ENCODE data around the gene TNFAIP2. TPM values are rescaled to one million over a fixed set of nuclear protein-coding genes. Genes with fewer than 3 reads are reported as not detected.

Gene TNFAIP2
- total and polyA plus RNA-seq, 2 of the 4 experiments (the other 2 are of a cell fraction), result 6.3 to 9.6 TPM

DNA sequence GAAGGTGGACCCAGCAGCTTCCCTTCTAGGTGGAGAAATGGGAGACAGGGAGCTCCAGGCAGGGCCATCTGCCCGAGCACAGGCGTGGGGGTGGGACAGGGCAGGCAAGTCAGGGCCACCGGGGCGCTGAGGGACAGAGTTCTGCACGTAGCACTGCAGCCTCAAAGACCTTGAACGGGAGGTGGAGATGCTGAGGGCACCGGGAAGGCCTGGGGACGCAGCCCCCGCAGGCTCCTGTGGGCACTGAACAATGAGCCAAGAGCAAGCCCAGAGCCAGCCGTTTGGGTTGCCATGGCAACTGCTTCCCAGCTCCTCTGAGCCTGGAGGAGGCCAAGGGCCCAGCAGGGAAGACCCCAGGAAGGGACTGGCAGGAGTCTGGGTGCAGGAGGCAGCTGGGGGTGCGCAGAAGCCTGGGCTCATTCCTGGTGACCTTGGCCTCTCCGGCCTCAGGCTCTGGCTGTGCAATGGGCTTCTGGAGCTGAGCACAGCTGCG, 35.9 kb upstream of the TNFAIP2 start:
- 68% methylated on average over 11 of the region's 13 CpGs; no CpG with 5 or more reads in 1 of the 2 experiments for WGBS, 2 experiments (ENCODE audit: extremely low coverage in 2 of 2, insufficient read length in 1 of 2)
- Histone ChIP-seq H3K9me3 (ENCODE audit: control insufficient read depth, insufficient read depth, low read length) (no peaks in the 10 kb centered on the region), H3K4ac (ENCODE audit: low read depth, low read length) (no peak overlapping the region), H2AFZ (replicated peaks; ENCODE audit: low read length, poor library complexity) (no peak overlapping the region), H3K79me1 (ENCODE audit: low read depth in 1 of 2, low read length in 2 of 2) (no peaks in the 10 kb centered on the region), H3K9ac (ENCODE audit: low read depth, low read length) (no peak overlapping the region), H3K18ac (ENCODE audit: low read depth, low read length) (no peak overlapping the region), H4K5ac (ENCODE audit: low read depth, low read length) (no peak overlapping the region), H3K27ac (ENCODE audit: insufficient read depth, low read length) (no peak overlapping the region), H4K20me1 (ENCODE audit: insufficient read depth, low read length) (no peaks in the 10 kb centered on the region), H3K27me3 (ENCODE audit: control insufficient read depth, insufficient read depth, low read length) (peaks cover 60% of the 10 kb centered on the region), H3K56ac (ENCODE audit: extremely low read depth, insufficient read depth, low read length) (no peak overlapping the region), H3K14ac (replicated peaks; ENCODE audit: low read depth, low read length) (no peak overlapping the region), H3K9me1 (ENCODE audit: insufficient read depth, low read length) (no peaks in the 10 kb centered on the region), H3K23ac (ENCODE audit: low read depth, low read length) (no peak overlapping the region), H2BK120ac (ENCODE audit: low read depth, low read length) (no peak overlapping the region), H2AK9ac (replicated peaks; ENCODE audit: low read depth, low read length, poor library complexity) (no peak overlapping the region), H2BK5ac (ENCODE audit: low read depth, low read length, poor library complexity, severe bottlenecking) (no peak overlapping the region), H3K4me1 (ENCODE audit: control insufficient read depth, insufficient read depth, low read length) (peaks cover 12% of the 10 kb centered on the region), H3K36me3 (ENCODE audit: control insufficient read depth, insufficient read depth, low read length) (no peaks in the 10 kb centered on the region), H2BK20ac (ENCODE audit: low read depth, low read length) (no peak overlapping the region), H4K91ac (ENCODE audit: insufficient read depth, low read depth, low read length) (no peak overlapping the region), H3K4me3 (ENCODE audit: insufficient read depth, low read depth, low read length) (no peak overlapping the region), H2AK5ac (ENCODE audit: low read depth, low read length) (no peak overlapping the region), H3K4me2 (ENCODE audit: low read depth, low read length) (no peak overlapping the region), H2BK15ac (ENCODE audit: low read depth, low read length) (no peak overlapping the region), H4K8ac (ENCODE audit: low read depth in 2 of 2, low read length in 2 of 2) (no peak overlapping the region)
- no TSS peak for BruUV-seq (replicated peaks)
- POLR2A ChIA-PET (ENCODE audit: unreplicated experiment), result no interaction called here
- dilution Hi-C loops (cut with HindIII; ENCODE audit: low sequenced_read_pairs, unreplicated experiment), result no loop called here
- TF ChIP-seq POLR2A (IDR thresholded peaks at IDR 0.05; ENCODE audit: low read depth, low read length), result no peak
- TF ChIP-seq MAFK (IDR thresholded peaks at IDR 0.05; ENCODE audit: low read depth, low read length), result no peak
- no peak for TF ChIP-seq RFX5 (IDR thresholded peaks at IDR 0.05; ENCODE audit: low read depth, low read length)
- TF ChIP-seq, protein P1, sequence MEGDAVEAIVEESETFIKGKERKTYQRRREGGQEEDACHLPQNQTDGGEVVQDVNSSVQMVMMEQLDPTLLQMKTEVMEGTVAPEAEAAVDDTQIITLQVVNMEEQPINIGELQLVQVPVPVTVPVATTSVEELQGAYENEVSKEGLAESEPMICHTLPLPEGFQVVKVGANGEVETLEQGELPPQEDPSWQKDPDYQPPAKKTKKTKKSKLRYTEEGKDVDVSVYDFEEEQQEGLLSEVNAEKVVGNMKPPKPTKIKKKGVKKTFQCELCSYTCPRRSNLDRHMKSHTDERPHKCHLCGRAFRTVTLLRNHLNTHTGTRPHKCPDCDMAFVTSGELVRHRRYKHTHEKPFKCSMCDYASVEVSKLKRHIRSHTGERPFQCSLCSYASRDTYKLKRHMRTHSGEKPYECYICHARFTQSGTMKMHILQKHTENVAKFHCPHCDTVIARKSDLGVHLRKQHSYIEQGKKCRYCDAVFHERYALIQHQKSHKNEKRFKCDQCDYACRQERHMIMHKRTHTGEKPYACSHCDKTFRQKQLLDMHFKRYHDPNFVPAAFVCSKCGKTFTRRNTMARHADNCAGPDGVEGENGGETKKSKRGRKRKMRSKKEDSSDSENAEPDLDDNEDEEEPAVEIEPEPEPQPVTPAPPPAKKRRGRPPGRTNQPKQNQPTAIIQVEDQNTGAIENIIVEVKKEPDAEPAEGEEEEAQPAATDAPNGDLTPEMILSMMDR (conservative IDR thresholded peaks at IDR 0.05; ENCODE audit: low read depth, low read length), result no peak
- TF ChIP-seq NFE2L2 (IDR thresholded peaks at IDR 0.05; ENCODE audit: low read depth, low read length), result no peak
- no peak for TF ChIP-seq RCOR1 (IDR thresholded peaks at IDR 0.05; ENCODE audit: insufficient replicate concordance, low read length)
- intact Hi-C loops (cut with micrococcal nuclease), result no loop called here
- DNase-seq (no peak), ATAC-seq (ENCODE audit: low read depth) (no peak)
- in situ Hi-C loops (cut with MboI; ENCODE audit: low sequenced_read_pairs), result no loop called here
- CTCF ChIA-PET, result interaction anchor here (0.7 kb wide), 1 partner anchor 102 kb away, joined by 3 read pairs; no protein-coding TSS in a partner anchor

Measured in IMR-90 (cell line).